ENCODE measurements around the gene NXT2. TPM values are rescaled to one million over a fixed set of nuclear protein-coding genes. Genes with fewer than 3 reads are reported as not detected.

The NXT2 gene
- 13.5 and 14.6 TPM in 2 replicates for total RNA-seq
- polyA plus RNA-seq: 9.6 and 10.8 TPM in 2 replicates
- 6.2 and 7.1 TPM in 2 replicates for polyA plus RNA-seq (2012)
- polyA minus RNA-seq (ENCODE audit: low replicate concordance): 0.11 and 5.0 TPM in 2 replicates

- peak; percentile 90 to 95 for DNase-seq (ENCODE audit: low read depth in 2 of 2)
- H3K4me1 ChIP-seq (ENCODE audit: control insufficient read depth, extremely low read depth, insufficient read depth, low read length): no peaks in the 10 kb centered on the region
- H4K20me1 ChIP-seq (ENCODE audit: control insufficient read depth, extremely low read depth, insufficient read depth, low read length): no peaks in the 10 kb centered on the region
- no peaks in the 10 kb centered on the region for H3K27me3 ChIP-seq (ENCODE audit: control insufficient read depth, insufficient read depth, low read length)
- H3K36me3 ChIP-seq (ENCODE audit: control insufficient read depth, insufficient read depth, low read length): no peaks in the 10 kb centered on the region
- TF ChIP-seq EZH2 (IDR thresholded peaks at IDR 0.05; ENCODE audit: low read length, missing control alignments) (no peak), CTCF (conservative IDR thresholded peaks at IDR 0.05 in 1 of 2, IDR thresholded peaks at IDR 0.05 in 1 of 2; ENCODE audit: low read depth in 1 of 2, low read length in 2 of 2) (no peak)
- peak within 1 kb of the TSS; percentile 60 to 84 (median 76) for H3K4me3 ChIP-seq (replicated peaks in 1 of 4; ENCODE audit: control extremely low read depth in 1 of 4, insufficient read depth in 1 of 4, low read depth in 3 of 4, low read length in 4 of 4)
- H3K27ac ChIP-seq (ENCODE audit: insufficient read depth, low read length): peak within 1 kb of the TSS; percentile 91
- H2AFZ ChIP-seq (ENCODE audit: low read length): peak within 1 kb of the TSS; percentile 97
- peak within 1 kb of the TSS; percentile 83 for H3K9ac ChIP-seq (ENCODE audit: insufficient read depth, low read length)
- H3K9me3 ChIP-seq (ENCODE audit: control insufficient read depth, insufficient read depth, low read depth, low read length): no peaks in the 10 kb centered on the region
- H3K79me2 ChIP-seq (ENCODE audit: control insufficient read depth, insufficient read depth, low read length): no peaks in the 10 kb centered on the region
- peak within 1 kb of the TSS; percentile 15 for H3K4me2 ChIP-seq (ENCODE audit: extremely low read depth, insufficient read depth, low read length)
These were observed at the start of gene NXT2 for GRCh38 chrX:109536439-109537323. Gene NXT2, plus strand, starts transcription at chrX:109536844. Its CDS starts 163 bp downstream, at chrX:109537007.

- Histone ChIP-seq H3K4me1 (ENCODE audit: control insufficient read depth, extremely low read depth, insufficient read depth, low read length) (no peaks in the 10 kb centered on the region), H3K36me3 (ENCODE audit: control insufficient read depth, insufficient read depth, low read length) (no peaks in the 10 kb centered on the region), H3K4me3 (replicated peaks in 1 of 4; ENCODE audit: control extremely low read depth in 1 of 4, insufficient read depth in 1 of 4, low read depth in 3 of 4, low read length in 4 of 4) (no peak overlapping the region), H3K9me3 (ENCODE audit: control insufficient read depth, insufficient read depth, low read depth, low read length) (no peaks in the 10 kb centered on the region), H3K9ac (ENCODE audit: insufficient read depth, low read length) (no peak overlapping the region), H3K27me3 (ENCODE audit: control insufficient read depth, insufficient read depth, low read length) (no peaks in the 10 kb centered on the region), H4K20me1 (ENCODE audit: control insufficient read depth, extremely low read depth, insufficient read depth, low read length) (no peaks in the 10 kb centered on the region), H3K27ac (ENCODE audit: insufficient read depth, low read length) (no peak overlapping the region), H3K4me2 (ENCODE audit: extremely low read depth, insufficient read depth, low read length) (no peak overlapping the region), H3K79me2 (ENCODE audit: control insufficient read depth, insufficient read depth, low read length) (no peaks in the 10 kb centered on the region), H2AFZ (ENCODE audit: low read length) (no peak overlapping the region)
- TF ChIP-seq EZH2 (IDR thresholded peaks at IDR 0.05; ENCODE audit: low read length, missing control alignments): no peak
- no peak for TF ChIP-seq CTCF (conservative IDR thresholded peaks at IDR 0.05 in 1 of 2, IDR thresholded peaks at IDR 0.05 in 1 of 2; ENCODE audit: low read depth in 1 of 2, low read length in 2 of 2)
- no peak for DNase-seq (ENCODE audit: low read depth in 2 of 2)
These were observed 49.0 kb upstream of the NXT2 start for GRCh38 chrX:109487640-109488039.

GRCh38 chrX:109489174-109489573 lies 47.5 kb upstream of the NXT2 start:
- Histone ChIP-seq H3K4me1 (ENCODE audit: control insufficient read depth, extremely low read depth, insufficient read depth, low read length) (no peaks in the 10 kb centered on the region), H3K9ac (ENCODE audit: insufficient read depth, low read length) (no peak overlapping the region), H3K4me2 (ENCODE audit: extremely low read depth, insufficient read depth, low read length) (no peak overlapping the region), H3K4me3 (replicated peaks in 1 of 4; ENCODE audit: control extremely low read depth in 1 of 4, insufficient read depth in 1 of 4, low read depth in 3 of 4, low read length in 4 of 4) (no peak overlapping the region), H4K20me1 (ENCODE audit: control insufficient read depth, extremely low read depth, insufficient read depth, low read length) (no peaks in the 10 kb centered on the region), H2AFZ (ENCODE audit: low read length) (no peak overlapping the region), H3K36me3 (ENCODE audit: control insufficient read depth, insufficient read depth, low read length) (no peaks in the 10 kb centered on the region), H3K9me3 (ENCODE audit: control insufficient read depth, insufficient read depth, low read depth, low read length) (no peaks in the 10 kb centered on the region), H3K79me2 (ENCODE audit: control insufficient read depth, insufficient read depth, low read length) (no peaks in the 10 kb centered on the region), H3K27ac (ENCODE audit: insufficient read depth, low read length) (no peak overlapping the region), H3K27me3 (ENCODE audit: control insufficient read depth, insufficient read depth, low read length) (no peaks in the 10 kb centered on the region)
- TF ChIP-seq EZH2 (IDR thresholded peaks at IDR 0.05; ENCODE audit: low read length, missing control alignments): no peak
- TF ChIP-seq CTCF (conservative IDR thresholded peaks at IDR 0.05 in 1 of 2, IDR thresholded peaks at IDR 0.05 in 1 of 2; ENCODE audit: low read depth in 1 of 2, low read length in 2 of 2): no peak
- no peak for DNase-seq (ENCODE audit: low read depth in 2 of 2)

All from fibroblast of lung (primary cell).